Cardiac septum (tissue), 1 donor: Measurements from ENCODE around the gene FBN3. TPM values are rescaled to one million over a fixed set of nuclear protein-coding genes. Genes with fewer than 3 reads are reported as not detected.
A peak's percentile ranks its signal among the peaks of the same experiment; 100 is the strongest.

Experiments used
- DNase-seq: peaks from one replicate; pipeline ENCODE4 v3.0.0-alpha.2; 2020; ENCODE audit warnings: low spot score
- intact Hi-C: fragments of 100-400 bp; cut with DNase I; formaldehyde crosslinking; loops from one replicate; pipeline ENCODE4 v1.14.0; 2022
- total RNA-seq: library from RNA; stranded (reverse); fragmentation: NEBNext Ultra II Directional; extraction: Animal tissue kit (Norgen Biotek cat#: 25700); gene quantifications from one replicate; pipeline ENCODE4 v1.2.1, GENCODE V29; 2021
- donor health status: DM: no; HTN: no; CAD: no.

The FBN3 gene
- total RNA-seq, 1 donor from 2014 or later, result not detected

GRCh38 chr19:8075158-8076074, 74.0 kb downstream of the FBN3 start:
- DNase-seq, result no peak
- intact Hi-C loops, result no loop called here

- intact Hi-C loops, result no loop called here
- no peak for DNase-seq
Observed at GRCh38 chr19:8074501-8074900, 74.9 kb downstream of the FBN3 start.

GRCh38 chr19:8071912-8072311, 77.5 kb downstream of the FBN3 start:
- no peak for DNase-seq
- intact Hi-C loops, result no loop called here

GRCh38 chr19:8069096-8069973, 80.1 kb downstream of the FBN3 start:
- intact Hi-C loops, result no loop called here

GRCh38 chr19:8065875-8066261, 83.5 kb downstream of the FBN3 start:
- intact Hi-C loops, result no loop called here
- no peak for DNase-seq

More at GRCh38 chr19:8069096-8069973, 80.1 kb downstream of the FBN3 start:
- no peak for DNase-seq

GRCh38 chr19:8064911-8065874, 84.2 kb downstream of the FBN3 start:
- intact Hi-C loops, result no loop called here

GRCh38 chr19:8057545-8058270, 91.7 kb downstream of the FBN3 start:
- no peak for DNase-seq
- intact Hi-C loops, result no loop called here

More at GRCh38 chr19:8064911-8065874, 84.2 kb downstream of the FBN3 start:
- no peak for DNase-seq

GRCh38 chr19:8056533-8056932, 92.9 kb downstream of the FBN3 start:
- no peak for DNase-seq
- intact Hi-C loops, result no loop called here

GRCh38 chr19:8054169-8054568, 95.2 kb downstream of the FBN3 start:
- intact Hi-C loops, result no loop called here
- no peak for DNase-seq

GRCh38 chr19:8052464-8052859, 96.9 kb downstream of the FBN3 start, which contains the start of gene CCL25:
TSS of gene CCL25 (plus strand) at chr19:8052760. CDS start at chr19:8053050, 290 bp downstream.
- DNase-seq, result no peak
- intact Hi-C loops, result no loop called here

GRCh38 chr19:8050274-8051096, 98.9 kb downstream of the FBN3 start:
- DNase-seq, result peak; percentile 85
- intact Hi-C loops, result no loop called here

GRCh38 chr19:8046569-8047165, 102.7 kb downstream of the FBN3 start:
- intact Hi-C loops, result no loop called here
- DNase-seq, result no peak

- no peak for DNase-seq
- intact Hi-C loops, result no loop called here
Observed at GRCh38 chr19:8045872-8046568, 103.4 kb downstream of the FBN3 start.

- intact Hi-C loops, result no loop called here
Observed at GRCh38 chr19:8044018-8044417, 105.4 kb downstream of the FBN3 start.

GRCh38 chr19:8042900-8043299, 106.5 kb downstream of the FBN3 start:
- intact Hi-C loops, result no loop called here
- no peak for DNase-seq

More at GRCh38 chr19:8044018-8044417, 105.4 kb downstream of the FBN3 start:
- no peak for DNase-seq

- no peak for DNase-seq
- intact Hi-C loops, result no loop called here
Observed at GRCh38 chr19:8041531-8041931, 107.9 kb downstream of the FBN3 start.

- intact Hi-C loops, result no loop called here
- DNase-seq, result no peak
Observed at GRCh38 chr19:8039231-8039630, 110.2 kb downstream of the FBN3 start.
